ENCODE results near the gene RAVER2.

RAVER2 gene

DNA sequence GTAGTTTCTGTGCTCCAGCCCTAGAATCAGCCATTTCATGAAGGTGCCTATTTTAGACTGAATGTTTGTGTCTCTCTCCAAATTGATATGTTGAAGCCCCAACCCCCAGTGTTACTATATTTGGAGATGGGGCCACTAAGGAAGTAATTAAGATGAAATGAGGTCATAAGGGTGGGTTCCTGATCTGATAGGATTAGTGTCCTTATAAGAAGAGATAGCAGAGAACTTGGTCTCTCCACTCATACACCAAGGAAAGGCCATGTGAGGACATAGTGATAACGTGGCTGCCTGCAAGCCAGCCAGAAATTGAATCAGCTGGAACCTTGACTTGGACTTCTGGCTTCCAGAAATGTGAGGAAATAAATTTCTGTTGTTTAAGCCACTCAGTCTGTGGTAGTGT is 12.3 kb downstream of the RAVER2 start:
- CTCF ChIA-PET, result no interaction called here
- DNase-seq (ENCODE audit: low spot score), result no peak
- POLR2A ChIA-PET (ENCODE audit: low non-redundant PET), result no interaction called here
- TF ChIP-seq CTCF (conservative IDR thresholded peaks at IDR 0.05; ENCODE audit: low read depth), result no peak
- H3K27ac ChIP-seq, result no peak overlapping the region

DNA sequence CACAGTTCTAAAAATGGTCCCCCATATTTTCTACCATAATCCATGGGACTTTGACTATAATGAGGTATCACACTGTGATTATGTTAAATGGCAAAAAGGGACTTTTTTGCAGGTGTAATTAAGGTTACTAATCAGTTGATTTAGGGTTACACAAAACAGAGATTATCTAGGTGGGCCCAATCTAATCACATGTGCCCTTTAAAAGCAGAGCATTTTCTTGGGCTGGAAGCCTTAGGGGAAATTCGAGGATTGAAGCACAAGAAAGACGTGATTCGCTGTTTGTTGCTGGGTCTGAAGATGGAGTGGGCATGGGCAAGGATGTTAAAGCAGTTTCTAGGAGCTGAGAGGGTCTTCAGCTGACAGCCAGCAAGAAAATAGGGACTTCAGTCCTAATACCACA is 13.4 kb downstream of the RAVER2 start:
- ChIA-PET CTCF (no interaction called here), POLR2A (ENCODE audit: low non-redundant PET) (no interaction called here)
- no peak for TF ChIP-seq CTCF (conservative IDR thresholded peaks at IDR 0.05; ENCODE audit: low read depth)
- no peak overlapping the region for H3K27ac ChIP-seq
- DNase-seq (ENCODE audit: low spot score), result no peak

DNA sequence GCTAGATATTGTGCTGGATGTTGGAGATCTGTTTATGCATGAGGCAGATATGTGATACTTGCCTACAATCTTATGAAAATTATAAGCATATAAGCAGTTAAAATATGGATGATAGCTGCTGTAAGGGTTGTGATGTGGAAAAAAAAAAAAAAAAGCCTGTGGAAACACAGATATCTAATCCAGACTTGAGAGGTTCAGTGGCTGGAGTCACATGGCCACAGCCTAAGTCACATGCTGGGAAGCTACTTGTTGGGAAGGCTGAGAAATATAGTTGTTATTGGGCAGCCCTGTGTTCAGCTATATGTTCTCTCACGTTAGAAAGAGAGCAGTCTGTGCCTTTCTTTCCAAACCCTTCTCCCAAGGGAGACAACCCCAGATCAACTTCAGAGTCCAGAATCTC is 15.1 kb downstream of the RAVER2 start:
- CTCF ChIA-PET, result no interaction called here
- DNase-seq (ENCODE audit: low spot score), result no peak
- no peak for TF ChIP-seq CTCF (conservative IDR thresholded peaks at IDR 0.05; ENCODE audit: low read depth)
- H3K27ac ChIP-seq, result no peak overlapping the region
- POLR2A ChIA-PET (ENCODE audit: low non-redundant PET), result no interaction called here

DNA sequence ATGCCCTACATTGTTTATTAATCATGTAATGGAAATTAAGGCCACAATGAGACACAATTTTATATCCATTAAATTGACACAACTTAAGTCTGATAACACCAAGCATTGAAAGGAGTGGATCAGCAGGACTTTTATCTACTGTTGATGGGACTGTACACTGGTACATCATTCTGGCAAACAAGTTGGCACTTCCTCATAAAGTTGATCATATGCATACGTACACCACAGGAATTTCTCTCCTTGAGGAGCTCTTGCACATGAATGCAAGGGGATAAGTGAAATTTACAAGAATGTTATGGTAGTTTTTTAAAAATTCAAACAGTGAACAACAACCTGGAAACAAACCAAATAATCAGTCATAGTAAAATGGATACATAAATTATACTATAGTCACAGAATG is 20.1 kb downstream of the RAVER2 start:
- no peak for TF ChIP-seq CTCF (conservative IDR thresholded peaks at IDR 0.05; ENCODE audit: low read depth)
- ChIA-PET CTCF (no interaction called here), POLR2A (ENCODE audit: low non-redundant PET) (no interaction called here)
- H3K27ac ChIP-seq, result no peak overlapping the region
- DNase-seq (ENCODE audit: low spot score), result no peak

DNA sequence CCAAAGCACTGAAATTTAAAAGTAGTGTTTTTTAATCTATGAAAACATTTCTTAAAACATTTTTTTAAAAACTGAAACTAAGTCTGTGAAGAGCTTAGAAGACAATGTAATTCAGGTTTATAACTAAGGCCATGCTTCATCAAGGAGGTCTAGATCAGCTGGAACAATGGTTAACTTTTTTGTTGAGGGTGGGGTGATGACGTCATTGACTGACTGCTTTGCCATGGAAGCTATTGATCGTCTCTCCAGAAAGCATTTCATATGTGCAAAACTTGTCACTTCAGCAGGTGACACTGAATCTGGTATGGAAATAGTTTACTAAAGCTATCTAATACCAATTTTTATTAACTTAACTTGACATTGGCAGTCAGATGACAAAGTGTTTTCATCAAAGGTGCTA is 21.0 kb downstream of the RAVER2 start:
- TF ChIP-seq CTCF (conservative IDR thresholded peaks at IDR 0.05; ENCODE audit: low read depth), result no peak
- no peak overlapping the region for H3K27ac ChIP-seq
- CTCF ChIA-PET, result interaction anchor here (0.6 to 0.7 kb wide), 2 partner anchors 166 to 191 kb away, joined by 3 read pairs; no protein-coding TSS in a partner anchor
- no peak for DNase-seq (ENCODE audit: low spot score)
- POLR2A ChIA-PET (ENCODE audit: low non-redundant PET), result no interaction called here

DNA sequence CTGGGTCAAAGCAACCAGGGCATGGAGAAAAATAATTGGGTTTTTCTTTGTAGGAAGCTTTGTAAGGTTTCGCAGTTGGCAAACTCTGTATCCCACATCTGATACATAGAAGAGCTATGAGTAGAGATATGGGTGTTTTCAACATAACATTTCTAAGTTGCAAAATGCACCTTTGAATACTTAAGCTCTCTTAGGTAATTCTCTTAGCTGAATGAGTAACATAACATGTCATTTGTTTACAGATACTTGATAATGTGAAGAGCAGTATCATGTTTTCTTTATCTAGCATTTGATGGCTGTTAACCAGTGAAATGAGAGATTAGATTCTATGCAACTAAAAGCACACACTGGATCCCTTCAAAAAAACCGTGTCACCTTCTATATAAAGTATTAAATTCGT is 21.6 kb downstream of the RAVER2 start:
- CTCF ChIA-PET, result interaction anchor here (0.6 kb wide), 1 partner anchor 167 kb away, joined by 3 read pairs; no protein-coding TSS in a partner anchor
- TF ChIP-seq CTCF (conservative IDR thresholded peaks at IDR 0.05; ENCODE audit: low read depth), result no peak
- H3K27ac ChIP-seq, result no peak overlapping the region
- POLR2A ChIA-PET (ENCODE audit: low non-redundant PET), result no interaction called here
- no peak for DNase-seq (ENCODE audit: low spot score)

DNA sequence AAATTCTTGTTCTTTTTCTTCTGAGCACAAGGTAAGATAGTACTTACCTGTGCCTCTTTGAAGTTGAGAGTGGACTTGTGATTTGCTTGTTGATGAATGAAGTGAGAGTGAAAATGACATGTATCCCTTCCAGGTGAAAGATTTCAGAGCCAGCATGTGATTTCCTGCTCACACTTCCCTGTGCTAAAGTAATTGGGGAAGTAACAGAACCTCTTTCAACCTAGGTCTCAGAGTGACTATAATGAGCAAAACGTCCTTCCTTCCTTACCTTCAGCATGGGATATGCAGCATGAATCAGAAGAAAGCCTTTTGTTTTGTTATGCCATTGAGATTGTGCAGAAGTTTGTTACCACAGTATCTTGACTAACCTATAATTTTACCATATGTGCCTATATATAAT is 24.6 kb downstream of the RAVER2 start:
- POLR2A ChIA-PET (ENCODE audit: low non-redundant PET), result no interaction called here
- no peak overlapping the region for H3K27ac ChIP-seq
- CTCF ChIA-PET, result no interaction called here
- DNase-seq (ENCODE audit: low spot score), result no peak
- TF ChIP-seq CTCF (conservative IDR thresholded peaks at IDR 0.05; ENCODE audit: low read depth), result no peak
